ENCODE results near the gene SLC2A11.
"Not testable (repeated sequence)": the region's sequence is repeated elsewhere in the genome, so short reads cannot be mapped to it uniquely, and the experiment has no call there.

DNA sequence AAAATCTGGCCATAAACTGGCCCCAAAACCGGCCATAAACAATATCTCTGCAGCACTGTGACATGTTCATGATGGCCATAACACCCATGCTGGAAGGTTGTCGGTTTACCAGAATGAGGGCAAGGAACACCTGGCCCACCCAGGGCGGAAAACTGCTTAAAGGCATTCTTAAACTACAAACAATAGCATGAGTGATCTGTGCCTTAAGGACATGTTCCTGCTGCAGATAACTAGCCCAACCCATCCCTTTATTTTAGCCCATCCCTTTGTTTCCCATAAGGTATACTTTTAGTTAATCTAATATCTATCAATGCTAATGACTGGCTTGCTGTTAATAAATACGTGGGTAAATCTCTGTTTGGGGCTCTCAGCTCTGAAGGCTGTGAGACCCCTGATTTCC is 42.6 kb downstream of the SLC2A11 start:
- TF ChIP-seq POLR2A, CTCF (IDR thresholded peaks at IDR 0.05): not testable (repeated sequence)
